ENCODE data around the gene RNF183.

The RNF183 gene

DNA sequence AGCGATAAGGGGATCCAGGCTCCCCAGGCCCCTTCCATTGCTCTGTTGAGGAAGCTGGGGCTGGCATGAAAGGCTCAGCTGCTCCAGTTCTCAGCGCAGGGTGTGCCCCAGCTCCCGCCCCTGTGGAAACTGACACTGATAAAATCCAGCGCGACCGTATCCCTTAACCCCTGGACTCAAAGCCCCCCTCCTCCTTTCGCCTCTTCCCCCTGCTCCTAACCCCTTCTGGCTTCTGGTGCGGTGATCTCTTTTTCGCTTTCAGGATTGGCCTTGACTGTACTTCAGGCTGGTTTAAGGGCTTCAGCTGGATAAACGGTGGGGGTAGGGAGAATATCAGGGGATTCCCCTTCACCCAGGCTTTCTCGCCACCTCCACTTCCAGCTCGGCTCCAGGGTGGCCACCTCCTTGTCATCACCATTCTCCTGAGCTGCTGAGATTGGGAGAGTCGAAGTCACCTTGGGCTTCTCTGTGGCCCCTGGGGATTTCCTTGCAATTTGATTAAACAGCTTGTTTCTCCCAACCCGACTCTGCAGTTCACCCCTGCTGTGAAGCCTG lies 47.0 kb upstream of the RNF183 start:
- no peak for ATAC-seq

DNA sequence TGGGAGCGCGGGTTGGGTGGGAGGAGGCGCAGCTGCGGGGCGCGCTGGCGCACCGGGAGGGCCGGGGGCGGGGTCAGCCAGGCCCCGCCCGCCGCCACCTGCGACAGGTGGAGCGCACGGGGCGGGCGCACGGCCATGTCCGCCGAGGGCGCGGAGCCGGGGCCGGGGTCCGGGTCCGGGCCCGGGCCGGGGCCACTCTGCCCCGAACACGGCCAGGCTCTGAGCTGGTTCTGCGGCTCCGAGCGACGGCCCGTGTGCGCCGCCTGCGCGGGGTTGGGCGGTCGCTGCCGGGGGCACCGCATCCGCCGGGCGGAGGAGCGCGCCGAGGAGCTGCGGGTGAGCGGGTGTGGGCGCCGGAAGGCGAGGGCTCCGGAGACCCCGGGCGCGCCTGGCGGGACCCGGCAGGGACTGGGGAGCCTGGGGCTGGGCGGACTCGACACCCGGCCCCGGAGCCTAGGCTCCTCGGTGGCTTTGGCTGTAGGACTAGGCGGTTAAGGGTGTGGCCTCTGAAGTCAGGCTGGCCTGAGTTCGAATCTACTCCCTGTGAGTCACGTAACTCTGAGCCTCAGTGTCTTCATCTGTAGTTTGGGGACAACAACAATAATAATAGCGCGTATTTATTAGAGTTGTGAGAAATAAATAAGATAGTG lies 46.4 kb upstream of the RNF183 start, which contains the start of gene BSPRY:
BSPRY (plus strand) TSS at position 97 of the 650 bp plus-strand sequence; CDS start at position 136, 39 bp downstream.
- ATAC-seq = peak; percentile 65
- TF ChIP-seq OSR1 (CRISPR knock-in tag; IDR thresholded peaks at IDR 0.05) (no peak), PPARA (CRISPR knock-in tag; IDR thresholded peaks at IDR 0.05; ENCODE audit: borderline replicate concordance) (no peak), GLIS3 (CRISPR knock-in tag; IDR thresholded peaks at IDR 0.05) (no peak), ZFP30 (CRISPR knock-in tag; IDR thresholded peaks at IDR 0.05) (no peak), TOX (CRISPR knock-in tag; IDR thresholded peaks at IDR 0.05; ENCODE audit: borderline replicate concordance) (no peak), ZNF8 (CRISPR knock-in tag; IDR thresholded peaks at IDR 0.05) (no peak), SNAI2 (CRISPR knock-in tag; IDR thresholded peaks at IDR 0.05) (no peak), BACH2 (CRISPR knock-in tag; IDR thresholded peaks at IDR 0.05; ENCODE audit: borderline replicate concordance) (no peak)
- TF ChIP-seq, protein P1, sequence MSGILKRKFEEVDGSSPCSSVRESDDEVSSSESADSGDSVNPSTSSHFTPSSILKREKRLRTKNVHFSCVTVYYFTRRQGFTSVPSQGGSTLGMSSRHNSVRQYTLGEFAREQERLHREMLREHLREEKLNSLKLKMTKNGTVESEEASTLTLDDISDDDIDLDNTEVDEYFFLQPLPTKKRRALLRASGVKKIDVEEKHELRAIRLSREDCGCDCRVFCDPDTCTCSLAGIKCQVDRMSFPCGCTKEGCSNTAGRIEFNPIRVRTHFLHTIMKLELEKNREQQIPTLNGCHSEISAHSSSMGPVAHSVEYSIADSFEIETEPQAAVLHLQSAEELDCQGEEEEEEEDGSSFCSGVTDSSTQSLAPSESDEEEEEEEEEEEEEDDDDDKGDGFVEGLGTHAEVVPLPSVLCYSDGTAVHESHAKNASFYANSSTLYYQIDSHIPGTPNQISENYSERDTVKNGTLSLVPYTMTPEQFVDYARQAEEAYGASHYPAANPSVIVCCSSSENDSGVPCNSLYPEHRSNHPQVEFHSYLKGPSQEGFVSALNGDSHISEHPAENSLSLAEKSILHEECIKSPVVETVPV (CRISPR knock-in tag; IDR thresholded peaks at IDR 0.05) = no peak
- TF ChIP-seq, protein P2, sequence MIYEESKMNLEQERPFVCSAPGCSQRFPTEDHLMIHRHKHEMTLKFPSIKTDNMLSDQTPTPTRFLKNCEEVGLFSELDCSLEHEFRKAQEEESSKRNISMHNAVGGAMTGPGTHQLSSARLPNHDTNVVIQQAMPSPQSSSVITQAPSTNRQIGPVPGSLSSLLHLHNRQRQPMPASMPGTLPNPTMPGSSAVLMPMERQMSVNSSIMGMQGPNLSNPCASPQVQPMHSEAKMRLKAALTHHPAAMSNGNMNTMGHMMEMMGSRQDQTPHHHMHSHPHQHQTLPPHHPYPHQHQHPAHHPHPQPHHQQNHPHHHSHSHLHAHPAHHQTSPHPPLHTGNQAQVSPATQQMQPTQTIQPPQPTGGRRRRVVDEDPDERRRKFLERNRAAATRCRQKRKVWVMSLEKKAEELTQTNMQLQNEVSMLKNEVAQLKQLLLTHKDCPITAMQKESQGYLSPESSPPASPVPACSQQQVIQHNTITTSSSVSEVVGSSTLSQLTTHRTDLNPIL (CRISPR knock-in tag; IDR thresholded peaks at IDR 0.05; ENCODE audit: low read depth) = no peak
- TF ChIP-seq, protein P3, sequence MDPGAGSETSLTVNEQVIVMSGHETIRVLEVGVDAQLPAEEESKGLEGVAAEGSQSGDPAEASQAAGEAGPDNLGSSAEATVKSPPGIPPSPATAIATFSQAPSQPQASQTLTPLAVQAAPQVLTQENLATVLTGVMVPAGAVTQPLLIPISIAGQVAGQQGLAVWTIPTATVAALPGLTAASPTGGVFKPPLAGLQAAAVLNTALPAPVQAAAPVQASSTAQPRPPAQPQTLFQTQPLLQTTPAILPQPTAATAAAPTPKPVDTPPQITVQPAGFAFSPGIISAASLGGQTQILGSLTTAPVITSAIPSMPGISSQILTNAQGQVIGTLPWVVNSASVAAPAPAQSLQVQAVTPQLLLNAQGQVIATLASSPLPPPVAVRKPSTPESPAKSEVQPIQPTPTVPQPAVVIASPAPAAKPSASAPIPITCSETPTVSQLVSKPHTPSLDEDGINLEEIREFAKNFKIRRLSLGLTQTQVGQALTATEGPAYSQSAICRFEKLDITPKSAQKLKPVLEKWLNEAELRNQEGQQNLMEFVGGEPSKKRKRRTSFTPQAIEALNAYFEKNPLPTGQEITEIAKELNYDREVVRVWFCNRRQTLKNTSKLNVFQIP (CRISPR knock-in tag; IDR thresholded peaks at IDR 0.05; ENCODE audit: borderline replicate concordance, low read depth) = no peak

More for the DNA sequence above, 47.0 kb upstream of the RNF183 start:
- TF ChIP-seq, protein P1 (CRISPR knock-in tag; IDR thresholded peaks at IDR 0.05) = no peak
- TF ChIP-seq, protein P4, sequence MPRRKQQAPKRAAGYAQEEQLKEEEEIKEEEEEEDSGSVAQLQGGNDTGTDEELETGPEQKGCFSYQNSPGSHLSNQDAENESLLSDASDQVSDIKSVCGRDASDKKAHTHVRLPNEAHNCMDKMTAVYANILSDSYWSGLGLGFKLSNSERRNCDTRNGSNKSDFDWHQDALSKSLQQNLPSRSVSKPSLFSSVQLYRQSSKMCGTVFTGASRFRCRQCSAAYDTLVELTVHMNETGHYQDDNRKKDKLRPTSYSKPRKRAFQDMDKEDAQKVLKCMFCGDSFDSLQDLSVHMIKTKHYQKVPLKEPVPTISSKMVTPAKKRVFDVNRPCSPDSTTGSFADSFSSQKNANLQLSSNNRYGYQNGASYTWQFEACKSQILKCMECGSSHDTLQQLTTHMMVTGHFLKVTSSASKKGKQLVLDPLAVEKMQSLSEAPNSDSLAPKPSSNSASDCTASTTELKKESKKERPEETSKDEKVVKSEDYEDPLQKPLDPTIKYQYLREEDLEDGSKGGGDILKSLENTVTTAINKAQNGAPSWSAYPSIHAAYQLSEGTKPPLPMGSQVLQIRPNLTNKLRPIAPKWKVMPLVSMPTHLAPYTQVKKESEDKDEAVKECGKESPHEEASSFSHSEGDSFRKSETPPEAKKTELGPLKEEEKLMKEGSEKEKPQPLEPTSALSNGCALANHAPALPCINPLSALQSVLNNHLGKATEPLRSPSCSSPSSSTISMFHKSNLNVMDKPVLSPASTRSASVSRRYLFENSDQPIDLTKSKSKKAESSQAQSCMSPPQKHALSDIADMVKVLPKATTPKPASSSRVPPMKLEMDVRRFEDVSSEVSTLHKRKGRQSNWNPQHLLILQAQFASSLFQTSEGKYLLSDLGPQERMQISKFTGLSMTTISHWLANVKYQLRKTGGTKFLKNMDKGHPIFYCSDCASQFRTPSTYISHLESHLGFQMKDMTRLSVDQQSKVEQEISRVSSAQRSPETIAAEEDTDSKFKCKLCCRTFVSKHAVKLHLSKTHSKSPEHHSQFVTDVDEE (CRISPR knock-in tag; IDR thresholded peaks at IDR 0.05) = no peak
- no peak for TF ChIP-seq PPARA (CRISPR knock-in tag; IDR thresholded peaks at IDR 0.05; ENCODE audit: borderline replicate concordance)
- TF ChIP-seq TCF4 (CRISPR knock-in tag; IDR thresholded peaks at IDR 0.05; ENCODE audit: borderline replicate concordance) = no peak
- no peak for TF ChIP-seq OSR1 (CRISPR knock-in tag; IDR thresholded peaks at IDR 0.05)
- TF ChIP-seq GLIS3 (CRISPR knock-in tag; IDR thresholded peaks at IDR 0.05) = no peak
- TF ChIP-seq RARB (CRISPR knock-in tag; IDR thresholded peaks at IDR 0.05) = no peak
- no peak for TF ChIP-seq ZNF70 (CRISPR knock-in tag; IDR thresholded peaks at IDR 0.05)

DNA sequence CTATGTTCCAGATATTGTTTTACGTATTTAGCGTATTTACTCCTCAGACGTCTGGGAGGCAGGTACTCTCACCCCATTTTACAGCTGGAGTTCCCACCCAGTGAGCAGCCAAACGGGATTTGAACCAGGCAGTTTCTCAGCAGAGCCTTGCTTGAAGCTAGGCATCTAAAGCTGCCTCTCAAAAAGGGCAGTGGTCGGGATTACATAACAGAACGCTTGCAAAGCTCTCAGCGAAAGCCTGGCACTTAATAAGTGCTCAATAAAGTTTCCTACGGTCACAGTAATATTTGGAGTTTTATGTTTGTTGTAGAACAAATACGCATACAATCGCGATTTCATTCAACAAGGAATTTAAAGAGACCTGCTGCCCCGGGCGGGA lies 45.9 kb upstream of the RNF183 start:
- ATAC-seq = no peak
- TF ChIP-seq, protein P2 (CRISPR knock-in tag; IDR thresholded peaks at IDR 0.05; ENCODE audit: low read depth) = no peak
- TF ChIP-seq, protein P1 (CRISPR knock-in tag; IDR thresholded peaks at IDR 0.05) = no peak
- TF ChIP-seq OSR1 (CRISPR knock-in tag; IDR thresholded peaks at IDR 0.05) (no peak), ZNF565 (CRISPR knock-in tag; conservative IDR thresholded peaks at IDR 0.05; ENCODE audit: low read depth) (no peak), ZC3H10 (CRISPR knock-in tag; IDR thresholded peaks at IDR 0.05) (no peak), SNAI2 (CRISPR knock-in tag; IDR thresholded peaks at IDR 0.05) (no peak)
- TF ChIP-seq, protein P4 (CRISPR knock-in tag; IDR thresholded peaks at IDR 0.05) = no peak
- TF ChIP-seq, protein P3 (CRISPR knock-in tag; IDR thresholded peaks at IDR 0.05; ENCODE audit: borderline replicate concordance, low read depth) = no peak
